Neural progenitor cell (in vitro differentiated cells): Measurements from ENCODE around the gene UNC5CL. TPM values are rescaled to one million over a fixed set of nuclear protein-coding genes. Genes with fewer than 3 reads are reported as not detected.

ENCODE experiments used
- DNase-seq: peaks from one replicate; pipeline ENCODE4 v3.0.0-alpha.2; 2016; ENCODE audit warnings: low spot score
- H2AFZ ChIP-seq: fragments of 200-600 bp; sonication (generic); replicated peaks from 2 replicates; pipeline ENCODE4 v1.6.1; 2016; ENCODE audit warnings: antibody characterized with exemption
- H3F3A ChIP-seq: fragments of 200-600 bp; sonication (generic); 2 replicates; pipeline ENCODE4 v1.6.1; 2016; ENCODE audit warnings: antibody characterized with exemption, low read depth
- H3K27ac ChIP-seq: fragments of 200-600 bp; sonication (generic); 2 replicates; pipeline ENCODE4 v1.5.1; 2016; ENCODE audit warnings: mild to moderate bottlenecking
- H3K27me3 ChIP-seq: fragments of 200-600 bp; sonication (generic); 2 replicates; pipeline ENCODE4 v1.6.1; 2016; ENCODE audit warnings: mild to moderate bottlenecking, moderate library complexity
- H3K36me3 ChIP-seq: fragments of 200-600 bp; sonication (generic); 2 replicates; pipeline ENCODE4 v1.5.1; 2016
- H3K4me1 ChIP-seq: fragments of 200-600 bp; sonication (generic); 2 replicates; pipeline ENCODE4 v1.6.1; 2016; ENCODE audit warnings: mixed run types
- H3K4me2 ChIP-seq: fragments of 200-600 bp; sonication (generic); 2 replicates; pipeline ENCODE4 v1.6.1; 2016
- H3K4me3 ChIP-seq: fragments of 200-600 bp; sonication (generic); 2 replicates; pipeline ENCODE4 v1.5.1; 2016
- H3K79me2 ChIP-seq: fragments of 200-600 bp; sonication (generic); 2 replicates; pipeline ENCODE4 v1.6.1; 2016; ENCODE audit warnings: low read depth
- H3K9ac ChIP-seq: fragments of 200-600 bp; sonication (generic); 2 replicates; pipeline ENCODE4 v1.6.1; 2016
- H3K9me3 ChIP-seq: fragments of 200-600 bp; sonication (generic); 2 replicates; pipeline ENCODE4 v1.5.1; 2016; ENCODE audit warnings: low read depth
- H4K20me1 ChIP-seq: fragments of 200-600 bp; sonication (generic); 2 replicates; pipeline ENCODE4 v1.6.1; 2016; ENCODE audit warnings: low read depth
- H3K27ac Mint-ChIP-seq: 3 replicates; pipeline ENCODE4 v1.8.0; 2021; ENCODE audit warnings: mixed read lengths
- H3K27me3 Mint-ChIP-seq: 2 replicates; pipeline ENCODE4 v1.8.0; 2022; ENCODE audit warnings: low read depth, mild to moderate bottlenecking, inconsistent platforms, moderate library complexity, mixed read lengths; ENCODE audit not compliant: insufficient read depth
- H3K36me3 Mint-ChIP-seq: 3 replicates; pipeline ENCODE4 v1.8.0; 2021; ENCODE audit warnings: mixed read lengths
- H3K4me1 Mint-ChIP-seq: 3 replicates; pipeline ENCODE4 v1.8.0; 2021; ENCODE audit warnings: mixed read lengths
- H3K4me3 Mint-ChIP-seq: 3 replicates; pipeline ENCODE4 v1.8.0; 2021; ENCODE audit warnings: mild to moderate bottlenecking, moderate library complexity, mixed read lengths
- H3K9me3 Mint-ChIP-seq: 3 replicates; pipeline ENCODE4 v1.8.0; 2020; ENCODE audit warnings: mixed read lengths
- CTCF ChIP-seq: fragments of 200-600 bp; sonication (generic); IDR thresholded peaks from 2 replicates; pipeline ENCODE4 v1.5.1; 2017; ENCODE audit warnings: antibody characterized with exemption, mild to moderate bottlenecking
- EZH2 ChIP-seq: fragments of 200-600 bp; sonication (generic); IDR thresholded peaks from 2 replicates; pipeline ENCODE4 v1.6.1; 2017; ENCODE audit warnings: antibody characterized with exemption, mild to moderate bottlenecking, moderate library complexity
- EZH2phosphoT487 ChIP-seq: fragments of 200-600 bp; sonication (generic); IDR thresholded peaks from 2 replicates; pipeline ENCODE4 v1.6.1; 2017; ENCODE audit warnings: antibody characterized with exemption
- total RNA-seq: library from RNA; depleted of rRNA; stranded (reverse); fragments of >200 nt; gene quantifications from 2 replicates; pipeline ENCODE4 v1.2.3, GENCODE V29; 2015; ENCODE audit warnings: low replicate concordance

The UNC5CL gene
- total RNA-seq, 1 donor from 2014 or later = 2.2 TPM

- Mint-ChIP-seq H3K27ac (peak overlapping the region; percentile 76), H3K27me3 (no peaks in the 10 kb centered on the region), H3K4me3 (peak overlapping the region; percentile 80), H3K4me1 (peaks cover 32% of the 10 kb centered on the region), H3K9me3 (no peaks in the 10 kb centered on the region), H3K36me3 (peaks cover 8% of the 10 kb centered on the region)
- no peak overlapping the region for H3K9ac ChIP-seq
- H3K79me2 ChIP-seq = no peaks in the 10 kb centered on the region
- TF ChIP-seq EZH2phosphoT487 (no peak), CTCF (peak; percentile 100), EZH2 (peak; percentile 28)
- H3F3A ChIP-seq = peaks cover 18% of the 10 kb centered on the region
- DNase-seq = peak; percentile 89
- no peaks in the 10 kb centered on the region for H3K36me3 ChIP-seq
- peaks cover 27% of the 10 kb centered on the region for H3K4me1 ChIP-seq
- H3K4me3 ChIP-seq = peak overlapping the region; percentile 46
- H3K4me2 ChIP-seq = peak overlapping the region; percentile 72
- H3K27me3 ChIP-seq = no peaks in the 10 kb centered on the region
- no peak overlapping the region for H3K27ac ChIP-seq
- H3K9me3 ChIP-seq = no peaks in the 10 kb centered on the region
- H4K20me1 ChIP-seq = no peaks in the 10 kb centered on the region
- peak overlapping the region; percentile 85 for H2AFZ ChIP-seq
Measured at GRCh38 chr6:41027799-41028560, 11.0 kb downstream of the UNC5CL start.

- no peaks in the 10 kb centered on the region for H3K9me3 Mint-ChIP-seq
Measured at GRCh38 chr6:41027241-41027640, 11.8 kb downstream of the UNC5CL start.

GRCh38 chr6:41025966-41026530, 13.0 kb downstream of the UNC5CL start:
- no peak for TF ChIP-seq CTCF
- no peak for TF ChIP-seq EZH2
- TF ChIP-seq EZH2phosphoT487 = no peak
- no peak overlapping the region for H3K4me3 ChIP-seq
- peak overlapping the region; percentile 72 for H3K4me2 ChIP-seq
- peaks cover 27% of the 10 kb centered on the region for H3K4me1 ChIP-seq
- no peak overlapping the region for H2AFZ ChIP-seq
- H4K20me1 ChIP-seq = no peaks in the 10 kb centered on the region
- H3K36me3 ChIP-seq = no peaks in the 10 kb centered on the region
- Mint-ChIP-seq H3K27me3 (no peaks in the 10 kb centered on the region), H3K36me3 (peaks cover 10% of the 10 kb centered on the region), H3K9me3 (no peaks in the 10 kb centered on the region), H3K27ac (peak overlapping the region; percentile 84), H3K4me1 (peaks cover 32% of the 10 kb centered on the region), H3K4me3 (peak overlapping the region; percentile 73)
- H3F3A ChIP-seq = peaks cover 18% of the 10 kb centered on the region
- no peaks in the 10 kb centered on the region for H3K27me3 ChIP-seq
- no peak overlapping the region for H3K27ac ChIP-seq
- no peaks in the 10 kb centered on the region for H3K79me2 ChIP-seq
- H3K9ac ChIP-seq = no peak overlapping the region
- H3K9me3 ChIP-seq = no peaks in the 10 kb centered on the region
- DNase-seq = no peak

More at GRCh38 chr6:41027241-41027640, 11.8 kb downstream of the UNC5CL start:
- Histone ChIP-seq H3F3A (peaks cover 18% of the 10 kb centered on the region), H2AFZ (peak overlapping the region; percentile 48), H3K27me3 (no peaks in the 10 kb centered on the region), H3K4me2 (peak overlapping the region; percentile 72), H3K36me3 (no peaks in the 10 kb centered on the region), H3K9me3 (no peaks in the 10 kb centered on the region), H3K9ac (no peak overlapping the region), H3K4me3 (peak overlapping the region; percentile 46), H4K20me1 (no peaks in the 10 kb centered on the region), H3K4me1 (peaks cover 27% of the 10 kb centered on the region), H3K79me2 (no peaks in the 10 kb centered on the region), H3K27ac (no peak overlapping the region)
- peak overlapping the region; percentile 80 for H3K4me3 Mint-ChIP-seq
- DNase-seq = no peak
- peaks cover 10% of the 10 kb centered on the region for H3K36me3 Mint-ChIP-seq
- H3K27me3 Mint-ChIP-seq = no peaks in the 10 kb centered on the region
- H3K4me1 Mint-ChIP-seq = peaks cover 32% of the 10 kb centered on the region
- peak overlapping the region; percentile 76 for H3K27ac Mint-ChIP-seq
- TF ChIP-seq EZH2 (no peak), CTCF (no peak), EZH2phosphoT487 (no peak)
